Measurements from ENCODE around the gene ZNF311. TPM values are rescaled to one million over a fixed set of nuclear protein-coding genes. Genes with fewer than 3 reads are reported as not detected.

ZNF311 gene
- total RNA-seq (2021; fragmentation: NEBNext Ultra II Directional; extraction: Animal tissue kit (Norgen Biotek cat#: 25700)), result under 1 TPM; 0.17 to 0.34 (median 0.21) TPM
- long read RNA-seq, partial matches to known transcripts, result 0 of 1 reads
- long read RNA-seq, other reads (novel, unspliced or antisense), result 1 of 1 reads

DNA sequence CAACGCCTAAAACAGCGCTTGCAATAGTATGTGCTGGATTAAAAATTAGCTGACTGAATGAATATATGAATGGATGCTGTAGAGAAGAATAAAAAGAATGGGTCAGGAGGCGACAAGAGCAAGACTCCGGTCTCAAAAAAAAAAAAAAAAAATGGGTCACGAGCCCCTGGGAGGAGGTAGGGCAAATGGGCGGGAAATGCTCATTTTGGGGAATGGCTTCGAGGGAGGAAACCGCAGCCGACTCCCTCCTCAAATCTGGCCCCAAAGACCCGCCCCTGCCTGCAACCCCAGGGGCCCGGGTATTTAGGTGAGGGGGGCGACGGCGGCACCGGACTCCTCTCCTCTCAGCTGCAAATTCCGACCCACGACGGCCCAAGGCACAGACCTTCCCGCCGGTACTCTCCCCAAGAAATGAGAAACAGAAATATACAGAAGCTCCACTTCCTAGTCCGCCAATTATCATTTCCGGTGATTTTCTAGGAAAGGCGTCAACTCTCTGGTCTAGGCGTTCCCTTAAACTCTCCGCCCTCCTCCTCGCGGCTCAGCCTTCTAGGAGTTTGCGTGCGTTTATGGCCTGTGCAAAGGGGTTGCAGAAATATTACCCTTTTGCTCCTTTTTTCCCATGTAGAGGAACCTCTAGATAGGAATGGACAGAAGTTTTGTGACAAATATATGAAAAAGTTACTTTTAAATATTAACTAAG is at the start of gene ZNF311:
Gene ZNF311, minus strand, starts transcription at position 133 of the 703 bp plus-strand sequence. CDS start 1,361 bp downstream, outside the sequence.
- H3K4me1 Mint-ChIP-seq (ENCODE audit: low read depth), result peaks cover 15% of the 10 kb centered on the region
- no peak within 1 kb of the TSS for H3K27ac Mint-ChIP-seq
- H3K9me3 Mint-ChIP-seq, result no peaks in the 10 kb centered on the region
- H3K36me3 Mint-ChIP-seq (ENCODE audit: low read depth), result no peaks in the 10 kb centered on the region
- TF ChIP-seq, protein P1, sequence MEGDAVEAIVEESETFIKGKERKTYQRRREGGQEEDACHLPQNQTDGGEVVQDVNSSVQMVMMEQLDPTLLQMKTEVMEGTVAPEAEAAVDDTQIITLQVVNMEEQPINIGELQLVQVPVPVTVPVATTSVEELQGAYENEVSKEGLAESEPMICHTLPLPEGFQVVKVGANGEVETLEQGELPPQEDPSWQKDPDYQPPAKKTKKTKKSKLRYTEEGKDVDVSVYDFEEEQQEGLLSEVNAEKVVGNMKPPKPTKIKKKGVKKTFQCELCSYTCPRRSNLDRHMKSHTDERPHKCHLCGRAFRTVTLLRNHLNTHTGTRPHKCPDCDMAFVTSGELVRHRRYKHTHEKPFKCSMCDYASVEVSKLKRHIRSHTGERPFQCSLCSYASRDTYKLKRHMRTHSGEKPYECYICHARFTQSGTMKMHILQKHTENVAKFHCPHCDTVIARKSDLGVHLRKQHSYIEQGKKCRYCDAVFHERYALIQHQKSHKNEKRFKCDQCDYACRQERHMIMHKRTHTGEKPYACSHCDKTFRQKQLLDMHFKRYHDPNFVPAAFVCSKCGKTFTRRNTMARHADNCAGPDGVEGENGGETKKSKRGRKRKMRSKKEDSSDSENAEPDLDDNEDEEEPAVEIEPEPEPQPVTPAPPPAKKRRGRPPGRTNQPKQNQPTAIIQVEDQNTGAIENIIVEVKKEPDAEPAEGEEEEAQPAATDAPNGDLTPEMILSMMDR (IDR thresholded peaks at IDR 0.05), result no peak
- no peak for DNase-seq
- H3K27me3 Mint-ChIP-seq (ENCODE audit: insufficient read depth), result peaks cover 4% of the 10 kb centered on the region
- H3K4me3 Mint-ChIP-seq, result peak within 1 kb of the TSS; percentile 89

DNA sequence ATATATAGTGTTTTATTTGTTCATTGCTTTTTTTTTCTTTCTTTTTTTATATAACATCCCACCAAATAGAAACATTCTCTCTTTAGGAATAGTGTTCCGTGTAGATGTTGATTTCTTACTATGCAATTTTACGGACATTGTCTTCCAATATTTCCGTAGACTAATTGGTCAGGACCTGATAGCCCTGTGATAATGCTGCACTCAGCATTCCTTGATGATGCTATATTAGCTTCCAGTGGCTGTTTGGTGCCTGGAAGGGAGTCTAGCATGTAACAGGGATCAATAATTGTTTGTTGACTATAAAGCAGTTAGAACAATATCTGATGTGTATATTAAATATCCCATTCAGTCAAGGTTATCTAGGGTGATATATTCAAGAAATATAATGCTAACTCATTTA is 46.6 kb upstream of the ZNF311 start:
- Mint-ChIP-seq H3K4me1 (ENCODE audit: low read depth) (no peaks in the 10 kb centered on the region), H3K27ac (no peak overlapping the region), H3K36me3 (ENCODE audit: low read depth) (no peaks in the 10 kb centered on the region), H3K4me3 (no peak overlapping the region), H3K9me3 (peaks cover 35% of the 10 kb centered on the region), H3K27me3 (ENCODE audit: insufficient read depth) (no peaks in the 10 kb centered on the region)
- no peak for DNase-seq
- TF ChIP-seq, protein P1 (IDR thresholded peaks at IDR 0.05), result no peak

DNA sequence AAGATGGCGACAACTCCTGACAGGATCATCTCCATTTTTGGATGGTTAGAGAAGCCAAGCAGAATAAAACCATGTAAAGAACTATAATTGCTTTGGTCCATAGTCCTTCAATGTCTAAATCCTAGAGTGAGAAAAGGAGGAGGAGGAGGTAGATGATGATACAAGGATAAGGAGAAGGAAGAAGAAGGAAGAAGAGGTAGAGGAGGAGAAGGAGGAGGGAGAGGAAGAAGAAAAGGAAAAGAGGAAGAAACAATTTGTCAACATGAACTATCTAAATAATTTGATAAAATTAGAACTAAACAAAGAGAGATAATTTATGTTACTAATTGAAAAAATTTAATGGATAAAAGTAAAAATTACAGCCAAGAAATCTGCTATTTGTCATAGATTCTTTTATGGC is 40.0 kb upstream of the ZNF311 start, which contains the start of gene OR2W1:
Gene OR2W1, minus strand, starts transcription at position 101 of the 400 bp plus-strand sequence. Its CDS starts 0 bp downstream, at position 101.
- Mint-ChIP-seq H3K27ac (no peak within 1 kb of the TSS), H3K27me3 (ENCODE audit: insufficient read depth) (no peaks in the 10 kb centered on the region), H3K9me3 (peaks cover under 1% of the 10 kb centered on the region), H3K4me1 (ENCODE audit: low read depth) (no peaks in the 10 kb centered on the region), H3K4me3 (no peak within 1 kb of the TSS), H3K36me3 (ENCODE audit: low read depth) (no peaks in the 10 kb centered on the region)
- no peak for DNase-seq
- TF ChIP-seq, protein P1 (IDR thresholded peaks at IDR 0.05), result no peak

DNA sequence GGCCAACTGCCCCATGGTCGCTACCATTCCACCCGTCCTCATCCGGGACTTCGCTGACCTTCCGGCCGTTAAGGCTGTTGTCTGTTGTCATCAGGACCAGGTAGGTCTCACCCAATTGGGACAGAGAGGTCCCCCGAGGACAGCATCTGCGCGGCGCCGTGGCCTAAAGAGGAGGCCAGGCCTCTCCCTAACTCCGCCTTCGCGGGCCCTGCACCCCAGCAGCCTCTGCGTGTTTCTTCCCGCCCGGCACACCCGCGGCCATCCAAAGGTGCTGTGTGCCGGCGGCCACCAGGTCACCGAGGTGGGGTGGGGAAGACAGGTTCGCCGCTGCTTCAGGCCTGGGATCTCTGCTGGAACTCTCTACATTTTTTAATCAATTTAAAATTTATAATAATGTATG is 30.8 kb upstream of the ZNF311 start:
- Mint-ChIP-seq H3K27ac (no peak overlapping the region), H3K4me3 (no peak overlapping the region), H3K9me3 (no peaks in the 10 kb centered on the region), H3K4me1 (ENCODE audit: low read depth) (no peaks in the 10 kb centered on the region), H3K27me3 (ENCODE audit: insufficient read depth) (no peaks in the 10 kb centered on the region; the same call in 1 of the 2 replicates), H3K36me3 (ENCODE audit: low read depth) (no peaks in the 10 kb centered on the region)
- TF ChIP-seq, protein P1 (IDR thresholded peaks at IDR 0.05), result no peak
- DNase-seq, result no peak

DNA sequence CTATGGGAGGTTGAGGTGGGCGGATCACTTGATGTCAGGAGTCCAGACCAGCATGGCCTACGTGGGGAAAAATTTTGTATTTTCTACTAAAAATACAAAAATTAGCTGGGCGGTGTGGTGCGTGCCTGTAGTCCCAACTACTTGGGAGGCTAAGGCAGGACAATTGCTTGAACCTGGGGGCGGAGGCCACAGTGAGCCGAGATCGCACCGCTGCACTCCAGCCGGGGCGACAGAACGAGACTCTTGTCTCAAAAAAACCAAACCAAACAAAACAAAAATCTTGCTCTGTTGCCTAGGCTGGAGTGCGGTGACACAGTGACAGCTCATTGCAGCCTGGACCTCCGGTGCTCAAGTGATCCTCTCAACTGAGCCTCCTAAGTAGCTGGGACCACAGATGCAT is 23.7 kb upstream of the ZNF311 start:
- Mint-ChIP-seq H3K4me1 (ENCODE audit: low read depth) (no peaks in the 10 kb centered on the region), H3K4me3 (no peak overlapping the region), H3K36me3 (ENCODE audit: low read depth) (no peaks in the 10 kb centered on the region), H3K27me3 (ENCODE audit: insufficient read depth) (peaks cover 1% of the 10 kb centered on the region; the same call in 1 of the 2 replicates), H3K9me3 (no peaks in the 10 kb centered on the region), H3K27ac (no peak overlapping the region)
- TF ChIP-seq, protein P1 (IDR thresholded peaks at IDR 0.05), result no peak
- no peak for DNase-seq
